HAP-1 (cell line): ENCODE measurements around the gene DUSP18.

Experiments
- DNase-seq, 2 experiments: peaks; one replicate each; pipeline ENCODE4 v3.0.0-alpha.2; 2016 to 2020; ENCODE audit warnings: low spot score in 2 of 2
- H3K27me3 ChIP-seq: fragments of 250-450 bp; sonication (Bioruptor Pico); 2 replicates; pipeline ENCODE4 v1.5.1; 2020; ENCODE audit warnings: low read depth, mild to moderate bottlenecking, moderate library complexity
- H3K36me3 ChIP-seq: fragments of 250-450 bp; sonication (Bioruptor Pico); replicated peaks from 2 replicates; pipeline ENCODE4 v1.5.1; 2020; ENCODE audit warnings: mild to moderate bottlenecking
- H3K4me1 ChIP-seq: fragments of 250-450 bp; sonication (Bioruptor Pico); 2 replicates; pipeline ENCODE4 v1.5.1; 2020; ENCODE audit warnings: mild to moderate bottlenecking
- H3K4me3 ChIP-seq: fragments of 250-450 bp; sonication (Bioruptor Pico); 2 replicates; pipeline ENCODE4 v1.5.1; 2020; ENCODE audit warnings: mild to moderate bottlenecking, moderate library complexity
- H3K9me3 ChIP-seq: fragments of 250-450 bp; sonication (Bioruptor Pico); 2 replicates; pipeline ENCODE4 v1.5.1; 2020; ENCODE audit warnings: mild to moderate bottlenecking, moderate library complexity
- in situ Hi-C: fragments of 300-500 bp; cut with MboI; formaldehyde crosslinking; loops from 3 replicates; pipeline ENCODE4 v1.14.3; 2020; ENCODE audit warnings: low sequenced_read_pairs, inconsistent platforms, mixed read lengths

Gene DUSP18

GRCh38 chr22:30617819-30618218 lies 49.9 kb downstream of the DUSP18 start:
- in situ Hi-C loops: no loop called here
- no peaks in the 10 kb centered on the region for H3K27me3 ChIP-seq
- no peak for DNase-seq
- no peaks in the 10 kb centered on the region for H3K4me1 ChIP-seq
- no peaks in the 10 kb centered on the region for H3K36me3 ChIP-seq
- H3K4me3 ChIP-seq: no peak overlapping the region
- no peaks in the 10 kb centered on the region for H3K9me3 ChIP-seq

- no peak for DNase-seq
- no peaks in the 10 kb centered on the region for H3K4me1 ChIP-seq
- no peaks in the 10 kb centered on the region for H3K9me3 ChIP-seq
- H3K27me3 ChIP-seq: no peaks in the 10 kb centered on the region
- H3K36me3 ChIP-seq: no peaks in the 10 kb centered on the region
- no peak overlapping the region for H3K4me3 ChIP-seq
- in situ Hi-C loops: no loop called here
Observed at GRCh38 chr22:30615543-30615954, 52.1 kb downstream of the DUSP18 start.

- no peaks in the 10 kb centered on the region for H3K36me3 ChIP-seq
- H3K27me3 ChIP-seq: no peaks in the 10 kb centered on the region
- no peaks in the 10 kb centered on the region for H3K4me1 ChIP-seq
- no peak for DNase-seq
- no peaks in the 10 kb centered on the region for H3K9me3 ChIP-seq
- in situ Hi-C loops: no loop called here
- no peak overlapping the region for H3K4me3 ChIP-seq
Observed at GRCh38 chr22:30614879-30615278, 52.8 kb downstream of the DUSP18 start.

GRCh38 chr22:30614268-30614667 lies 53.4 kb downstream of the DUSP18 start:
- Histone ChIP-seq H3K4me3 (no peak overlapping the region), H3K9me3 (no peaks in the 10 kb centered on the region), H3K4me1 (no peaks in the 10 kb centered on the region), H3K27me3 (no peaks in the 10 kb centered on the region), H3K36me3 (no peaks in the 10 kb centered on the region)
- DNase-seq: no peak
- in situ Hi-C loops: no loop called here

- H3K4me3 ChIP-seq: no peak overlapping the region
- DNase-seq: no peak
- no peaks in the 10 kb centered on the region for H3K27me3 ChIP-seq
- H3K36me3 ChIP-seq: no peaks in the 10 kb centered on the region
- H3K9me3 ChIP-seq: no peaks in the 10 kb centered on the region
- in situ Hi-C loops: no loop called here
- no peaks in the 10 kb centered on the region for H3K4me1 ChIP-seq
Observed at GRCh38 chr22:30612789-30613188, 54.9 kb downstream of the DUSP18 start.
